Karpas-422 (cell line): ENCODE measurements around the gene CYS1. TPM values are rescaled to one million over a fixed set of nuclear protein-coding genes. Genes with fewer than 3 reads are reported as not detected.
"Not testable (repeated sequence)": the region's sequence is repeated elsewhere in the genome, so short reads cannot be mapped to it uniquely, and the experiment has no call there.

Experiments used
- DNase-seq: peaks from one replicate; pipeline ENCODE4 v3.0.0-alpha.2; 2015
- H2AFZ ChIP-seq: fragments of 200-600 bp; sonication (generic); 2 replicates; pipeline ENCODE4 v1.6.1; 2014; ENCODE audit warnings: antibody characterized with exemption, low read length, mixed read lengths
- H3K27ac ChIP-seq: fragments of 200-600 bp; sonication (generic); 2 replicates; pipeline ENCODE4 v1.5.1; 2014; ENCODE audit warnings: mild to moderate bottlenecking, low read length, moderate library complexity
- H3K27me3 ChIP-seq: fragments of 200-600 bp; sonication (generic); 2 replicates; pipeline ENCODE4 v1.6.1; 2014; ENCODE audit warnings: low read length, mixed read lengths
- H3K36me3 ChIP-seq: fragments of 200-600 bp; sonication (generic); 2 replicates; pipeline ENCODE4 v1.6.1; 2014; ENCODE audit warnings: low read length, mixed read lengths; ENCODE audit not compliant: insufficient read depth
- H3K4me1 ChIP-seq: fragments of 200-600 bp; sonication (generic); 2 replicates; pipeline ENCODE4 v1.6.1; 2014; ENCODE audit warnings: mild to moderate bottlenecking, low read length, mixed read lengths
- H3K4me2 ChIP-seq: fragments of 200-600 bp; sonication (generic); 2 replicates; pipeline ENCODE4 v1.6.1; 2014; ENCODE audit warnings: low read length, low read depth, mild to moderate bottlenecking; ENCODE audit not compliant: poor library complexity, severe bottlenecking
- H3K4me3 ChIP-seq: fragments of 200-600 bp; sonication (generic); 2 replicates; pipeline ENCODE4 v1.5.1; 2014; ENCODE audit warnings: mild to moderate bottlenecking, antibody characterized with exemption, low read length, mixed read lengths
- H3K79me2 ChIP-seq: fragments of 200-600 bp; sonication (generic); 2 replicates; pipeline ENCODE4 v1.6.1; 2014; ENCODE audit warnings: mild to moderate bottlenecking, low read length, mixed read lengths
- H3K9ac ChIP-seq: fragments of 200-600 bp; sonication (generic); 2 replicates; pipeline ENCODE4 v1.6.0; 2014; ENCODE audit warnings: low read length
- H3K9me2 ChIP-seq: fragments of 200-600 bp; sonication (generic), shearing (Covaris generic); replicated peaks from 2 replicates; pipeline ENCODE4 v1.6.0; 2014; ENCODE audit warnings: mild to moderate bottlenecking, low read length, moderate library complexity; ENCODE audit not compliant: insufficient read depth
- H3K9me3 ChIP-seq: fragments of 300-700, 200-600 bp; sonication (generic); 2 replicates; pipeline ENCODE4 v1.6.1; 2014; ENCODE audit warnings: low read length, mixed read lengths
- H4K20me1 ChIP-seq: fragments of 200-600 bp; sonication (generic); 2 replicates; pipeline ENCODE4 v1.6.1; 2014; ENCODE audit warnings: mild to moderate bottlenecking, antibody characterized with exemption, low read length, low read depth; ENCODE audit not compliant: insufficient read depth
- total RNA-seq: library from RNA; depleted of rRNA; stranded (reverse); fragments of >200 nt; shearing (Covaris generic); gene quantifications from 2 replicates; pipeline ENCODE4 v1.2.3, GENCODE V29; 2014; ENCODE audit warnings: low replicate concordance

Gene CYS1
- total RNA-seq, 1 experiment from 2014 or later = not detected

DNA sequence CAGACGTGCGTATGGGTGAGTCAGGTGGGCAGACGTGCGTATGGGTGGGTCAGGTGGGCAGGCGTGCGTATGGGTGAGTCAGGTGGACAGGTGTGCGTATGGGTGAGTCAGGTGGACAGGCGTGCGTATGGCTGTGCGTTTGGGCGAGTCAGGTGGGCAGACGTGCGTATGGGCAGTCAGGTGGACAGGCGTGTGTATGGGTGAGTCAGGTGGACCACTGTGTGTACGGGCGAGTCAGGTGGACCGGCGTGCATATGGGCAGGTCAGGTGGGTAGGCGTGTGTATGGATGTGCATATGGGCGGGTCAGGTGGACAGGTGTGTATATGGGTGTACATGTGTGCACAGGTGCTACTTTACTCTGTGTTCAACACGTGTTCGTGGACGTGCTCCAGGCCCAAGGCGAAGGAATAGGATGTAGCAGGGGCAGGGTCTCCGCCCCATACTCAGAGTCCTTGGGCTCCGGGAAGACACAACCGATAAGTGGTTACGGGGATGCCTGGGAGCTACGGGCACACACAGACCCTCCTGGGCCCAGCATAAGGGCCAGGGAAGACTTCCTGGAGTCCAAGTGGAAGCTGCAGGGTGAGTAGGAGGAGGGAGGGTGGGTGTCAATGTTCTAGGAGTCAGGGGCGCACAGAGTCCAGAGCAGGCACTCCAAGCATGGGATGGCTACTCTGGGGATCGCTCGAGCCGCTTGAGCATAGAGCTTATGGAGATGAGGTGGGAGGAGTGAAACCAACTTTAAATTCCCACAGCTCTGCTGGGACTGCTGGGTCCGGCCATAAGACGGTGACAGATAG, 64.0 kb downstream of the CYS1 start:
- H3K79me2 ChIP-seq = no peaks in the 10 kb centered on the region
- H4K20me1 ChIP-seq = no peaks in the 10 kb centered on the region
- no peaks in the 10 kb centered on the region for H3K9me2 ChIP-seq
- H3K27me3 ChIP-seq = no peaks in the 10 kb centered on the region
- H3K9me3 ChIP-seq = peaks cover 6% of the 10 kb centered on the region; the same call in 1 of the 2 replicates
- no peak overlapping the region for H3K9ac ChIP-seq
- no peak for DNase-seq
- H3K4me1 ChIP-seq = no peaks in the 10 kb centered on the region
- no peak overlapping the region for H3K27ac ChIP-seq
- no peaks in the 10 kb centered on the region for H3K36me3 ChIP-seq
- H3K4me3 ChIP-seq = no peak overlapping the region
- H3K4me2 ChIP-seq = no peak overlapping the region
- H2AFZ ChIP-seq = no peak overlapping the region

DNA sequence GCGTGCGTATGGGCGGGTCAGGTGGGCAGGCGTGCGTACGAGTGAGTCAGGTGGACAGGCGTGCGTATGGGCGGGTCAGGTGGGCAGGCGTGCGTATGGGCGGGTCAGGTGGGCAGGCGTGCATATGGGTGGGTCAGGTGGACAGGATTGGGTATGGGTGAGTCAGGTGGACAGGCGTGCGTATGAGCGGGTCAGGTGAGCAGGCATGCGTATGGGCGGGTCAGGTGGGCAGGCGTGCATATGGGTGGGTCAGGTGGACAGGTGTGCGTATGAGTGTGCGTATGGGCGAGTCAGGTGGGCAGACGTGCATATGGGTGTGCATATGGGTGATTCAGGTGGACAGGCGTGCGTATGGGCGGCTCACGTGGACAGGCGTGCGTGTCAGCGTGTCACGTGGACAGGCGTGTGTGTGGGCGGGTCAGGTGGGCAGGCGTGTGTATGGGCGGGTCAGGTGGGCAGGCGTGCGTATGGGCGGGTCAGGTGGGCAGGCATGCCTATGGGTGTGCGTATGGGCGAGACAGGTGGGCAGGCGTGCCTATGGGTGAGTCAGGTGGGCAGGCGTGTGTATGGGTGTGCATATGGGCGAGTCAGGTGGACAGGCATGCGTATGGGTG, 64.7 kb downstream of the CYS1 start:
- H3K27ac ChIP-seq, DNase-seq, H3K79me2 ChIP-seq, H3K4me2 ChIP-seq, H3K27me3 ChIP-seq, H3K4me1 ChIP-seq, H3K4me3 ChIP-seq, H2AFZ ChIP-seq, H4K20me1 ChIP-seq, H3K9me2 ChIP-seq, H3K9ac ChIP-seq, H3K36me3 ChIP-seq, H3K9me3 ChIP-seq: not testable (repeated sequence)

DNA sequence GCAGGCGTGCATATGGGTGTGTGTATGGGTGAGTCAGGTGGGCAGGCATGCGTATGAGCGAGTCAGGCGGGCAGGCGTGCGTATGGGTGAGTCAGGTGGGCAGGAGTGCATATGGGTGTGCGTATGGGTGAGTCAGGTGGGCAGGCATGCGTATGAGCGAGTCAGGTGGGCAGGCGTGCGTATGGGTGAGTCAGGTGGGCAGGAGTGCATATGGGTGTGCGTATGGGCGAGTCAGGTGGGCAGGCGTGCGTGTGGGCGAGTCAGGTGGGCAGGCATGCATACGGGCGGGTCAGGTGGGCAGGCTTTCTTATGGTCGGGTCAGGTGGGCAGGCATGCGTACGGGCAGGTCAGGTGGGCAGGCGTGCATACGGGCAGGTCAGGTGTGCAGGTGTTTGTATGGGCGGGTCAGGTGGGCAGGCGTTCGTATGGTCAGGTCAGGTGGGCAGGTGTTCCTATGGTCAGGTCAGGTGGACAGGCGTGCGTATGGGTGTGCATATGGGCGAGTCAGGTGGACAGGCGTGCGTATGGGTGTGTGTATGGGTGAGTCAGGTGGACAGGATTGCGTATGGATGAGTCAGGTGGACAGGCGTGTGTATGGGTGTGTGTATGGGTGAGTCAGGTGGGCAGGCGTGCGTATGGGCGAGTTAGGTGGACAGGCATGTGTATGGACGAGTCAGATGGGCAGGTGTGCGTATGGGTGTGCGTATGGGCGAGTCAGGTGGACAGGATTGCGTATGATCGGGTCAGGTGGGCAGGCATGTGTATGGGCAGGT, 65.6 kb downstream of the CYS1 start:
- no peak for DNase-seq
- Histone ChIP-seq H3K27ac (no peak overlapping the region), H3K9me3 (peaks cover 6% of the 10 kb centered on the region; the same call in 1 of the 2 replicates), H3K4me3 (no peak overlapping the region), H3K79me2 (no peaks in the 10 kb centered on the region), H3K9ac (no peak overlapping the region), H2AFZ (no peak overlapping the region), H4K20me1 (no peaks in the 10 kb centered on the region), H3K9me2 (no peaks in the 10 kb centered on the region), H3K36me3 (no peaks in the 10 kb centered on the region), H3K4me1 (no peaks in the 10 kb centered on the region), H3K27me3 (no peaks in the 10 kb centered on the region), H3K4me2 (no peak overlapping the region)

DNA sequence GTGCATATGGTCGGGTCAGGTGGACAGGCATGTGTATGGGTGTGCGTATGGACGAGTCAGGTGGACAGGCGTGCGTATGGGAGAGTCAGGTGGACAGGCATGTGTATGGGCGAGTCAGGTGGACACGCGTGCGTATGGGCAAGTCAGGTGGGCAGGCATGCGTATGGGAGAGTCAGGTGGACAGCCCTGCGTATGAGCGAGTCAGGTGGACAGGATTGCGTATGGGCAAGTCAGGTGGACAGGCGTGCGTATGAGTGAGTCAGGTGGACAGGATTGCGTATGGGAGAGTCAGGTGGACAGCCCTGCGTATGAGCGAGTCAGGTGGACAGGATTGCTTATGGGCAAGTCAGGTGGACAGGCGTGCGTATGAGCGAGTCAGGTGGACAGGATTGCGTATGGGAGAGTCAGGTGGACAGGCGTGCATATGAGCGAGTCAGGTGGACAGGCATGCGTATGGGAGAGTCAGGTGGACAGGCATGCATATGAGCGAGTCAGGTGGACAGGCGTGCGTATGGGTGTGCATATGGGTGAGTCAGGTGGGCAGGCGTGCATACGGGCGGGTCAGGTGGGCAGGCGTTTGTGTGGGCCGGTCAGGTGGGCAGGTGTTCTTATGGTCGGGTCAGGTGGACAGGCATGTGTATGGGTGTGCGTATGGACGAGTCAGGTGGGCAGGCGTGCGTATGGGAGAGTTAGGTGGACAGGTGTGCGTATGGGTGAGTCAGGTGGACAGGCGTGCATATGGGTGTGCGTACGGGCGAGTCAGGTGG, 66.4 kb downstream of the CYS1 start:
- not testable (repeated sequence) for H2AFZ ChIP-seq

DNA sequence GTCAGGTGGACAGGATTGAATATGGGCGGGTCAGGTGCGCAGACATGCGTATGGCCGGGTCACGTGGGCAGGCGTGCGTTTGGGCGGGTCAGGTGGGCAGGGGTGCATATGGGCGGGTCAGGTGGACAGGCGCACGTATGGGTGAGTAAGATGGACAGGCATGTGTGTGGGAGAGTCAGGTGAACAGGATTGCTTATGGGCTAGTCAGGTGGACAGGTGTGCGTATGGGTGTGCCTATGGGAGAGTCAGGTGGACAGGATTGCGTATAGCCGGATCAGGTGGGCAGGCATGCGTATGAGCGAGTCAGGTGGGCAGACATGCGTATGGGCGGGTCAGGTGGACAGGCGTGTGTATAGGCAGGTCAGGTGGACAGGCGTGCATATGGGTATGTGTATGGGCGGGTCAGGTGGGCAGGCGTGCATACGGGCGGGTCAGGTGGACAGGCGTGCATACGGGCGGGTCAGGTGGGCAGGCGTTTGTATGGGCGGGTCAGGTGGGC, 67.2 kb downstream of the CYS1 start:
- peaks cover 6% of the 10 kb centered on the region; the same call in 1 of the 2 replicates for H3K9me3 ChIP-seq

More for the DNA sequence above, 66.4 kb downstream of the CYS1 start:
- H3K4me3 ChIP-seq, H3K36me3 ChIP-seq, DNase-seq, H3K4me1 ChIP-seq, H3K9ac ChIP-seq, H3K27me3 ChIP-seq, H3K9me2 ChIP-seq, H3K4me2 ChIP-seq, H3K79me2 ChIP-seq, H3K27ac ChIP-seq, H3K9me3 ChIP-seq, H4K20me1 ChIP-seq: not testable (repeated sequence)

DNA sequence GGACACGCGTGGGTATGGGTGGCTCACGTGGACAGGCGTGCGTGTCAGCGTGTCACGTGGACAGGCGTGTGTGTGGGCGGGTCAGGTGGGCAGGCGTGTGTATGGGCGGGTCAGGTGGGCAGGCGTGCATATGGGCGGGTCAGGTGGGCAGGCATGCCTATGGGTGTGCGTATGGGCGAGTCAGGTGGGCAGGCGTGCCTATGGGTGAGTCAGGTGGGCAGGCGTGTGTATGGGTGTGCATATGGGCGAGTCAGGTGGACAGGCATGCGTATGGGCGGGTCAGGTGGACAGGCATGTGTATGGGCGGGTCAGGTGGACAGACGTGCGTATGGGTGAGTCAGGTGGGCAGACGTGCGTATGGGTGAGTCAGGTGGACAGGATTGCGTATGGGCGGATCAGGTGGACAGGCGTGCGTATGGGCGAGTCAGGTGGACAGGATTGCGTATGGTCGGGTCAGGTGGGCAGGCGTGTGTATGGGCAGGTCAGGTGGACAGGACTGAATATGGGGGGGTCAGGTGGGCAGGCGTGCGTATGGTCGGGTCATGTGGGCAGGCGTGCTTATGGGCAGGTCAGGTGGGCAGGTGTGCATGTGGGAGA, 67.7 kb downstream of the CYS1 start:
- not testable (repeated sequence) for H3K27ac ChIP-seq, H3K27me3 ChIP-seq, H3K4me3 ChIP-seq, H3K4me2 ChIP-seq, H3K79me2 ChIP-seq, H3K4me1 ChIP-seq, H3K9ac ChIP-seq, H3K9me2 ChIP-seq, H2AFZ ChIP-seq, H4K20me1 ChIP-seq, H3K9me3 ChIP-seq, H3K36me3 ChIP-seq, DNase-seq

More for the DNA sequence above, 67.2 kb downstream of the CYS1 start:
- no peak for DNase-seq
- Histone ChIP-seq H3K27ac (no peak overlapping the region), H4K20me1 (no peaks in the 10 kb centered on the region), H2AFZ (no peak overlapping the region), H3K4me2 (no peak overlapping the region), H3K9me2 (no peaks in the 10 kb centered on the region), H3K4me3 (no peak overlapping the region), H3K79me2 (no peaks in the 10 kb centered on the region), H3K4me1 (no peaks in the 10 kb centered on the region), H3K36me3 (no peaks in the 10 kb centered on the region), H3K27me3 (no peaks in the 10 kb centered on the region), H3K9ac (no peak overlapping the region)

DNA sequence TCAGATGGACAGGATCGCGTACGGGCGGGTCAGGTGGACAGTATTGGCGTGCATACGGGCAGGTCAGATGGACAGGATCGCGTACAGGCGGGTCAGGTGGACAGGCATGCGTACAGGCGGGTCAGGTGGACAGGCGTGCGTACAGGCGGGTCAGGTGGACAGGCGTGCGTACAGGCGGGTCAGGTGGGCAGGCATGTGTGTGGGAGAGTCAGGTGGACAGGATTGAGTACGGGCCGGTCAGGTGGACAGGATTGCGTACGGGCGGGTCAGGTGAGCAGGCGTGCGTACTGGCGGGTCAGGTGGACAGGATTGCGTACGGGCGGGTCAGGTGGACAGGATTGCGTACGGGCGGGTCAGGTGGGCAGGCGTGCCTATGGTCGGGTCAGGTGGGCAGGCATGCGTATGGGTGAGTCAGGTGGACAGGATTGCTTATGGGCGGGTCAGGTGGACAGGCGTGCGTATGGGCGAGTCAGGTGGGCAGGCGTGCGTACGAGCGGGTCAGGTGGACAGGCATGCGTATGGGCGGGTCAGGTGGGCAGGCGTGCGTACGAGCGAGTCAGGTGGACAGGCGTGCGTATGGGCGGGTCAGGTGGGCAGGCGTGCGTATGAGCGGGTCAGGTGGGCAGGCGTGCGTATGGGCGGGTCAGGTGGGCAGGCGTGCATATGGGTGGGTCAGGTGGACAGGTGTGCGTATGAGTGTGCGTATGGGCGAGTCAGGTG, 68.4 kb downstream of the CYS1 start:
- not testable (repeated sequence) for H3K79me2 ChIP-seq, H3K9me2 ChIP-seq, H3K27me3 ChIP-seq, H2AFZ ChIP-seq, DNase-seq, H3K9me3 ChIP-seq, H3K27ac ChIP-seq, H3K4me3 ChIP-seq, H3K36me3 ChIP-seq, H3K4me2 ChIP-seq, H4K20me1 ChIP-seq, H3K9ac ChIP-seq, H3K4me1 ChIP-seq
